ENCODE measurements around the gene HSPA6.

The HSPA6 gene

GRCh38 chr1:161484613-161485012, 39.7 kb upstream of the HSPA6 start:
- H3K9ac ChIP-seq (ENCODE audit: low read length) = no peak overlapping the region
- H4K20me1 ChIP-seq (ENCODE audit: low read depth, low read length) = no peaks in the 10 kb centered on the region
- no peak overlapping the region for H3K4me3 ChIP-seq (ENCODE audit: insufficient read depth, low read length, poor library complexity, severe bottlenecking)
- no peak overlapping the region for H2AFZ ChIP-seq (ENCODE audit: low read depth, low read length, severe bottlenecking)
- no peak overlapping the region for H3K27ac ChIP-seq (ENCODE audit: low read depth, low read length)
- no peaks in the 10 kb centered on the region for H3K27me3 ChIP-seq (ENCODE audit: low read length)
- TF ChIP-seq EZH2phosphoT487 (conservative IDR thresholded peaks at IDR 0.05; ENCODE audit: low read length) (no peak), CTCF (IDR thresholded peaks at IDR 0.05; ENCODE audit: insufficient read depth, low read length, poor library complexity, severe bottlenecking) (no peak)
- H3K79me2 ChIP-seq (ENCODE audit: insufficient read depth, low read length) = no peaks in the 10 kb centered on the region
- no peaks in the 10 kb centered on the region for H3F3A ChIP-seq (ENCODE audit: insufficient read depth)
- no peaks in the 10 kb centered on the region for H3K36me3 ChIP-seq (ENCODE audit: low read length)
- no peak overlapping the region for H3K4me2 ChIP-seq (ENCODE audit: low read depth, low read length, poor library complexity, severe bottlenecking)
- H3K9me3 ChIP-seq (ENCODE audit: insufficient read depth, low read length) = no peaks in the 10 kb centered on the region
- no peaks in the 10 kb centered on the region for H3K9me2 ChIP-seq (replicated peaks; ENCODE audit: insufficient read depth, low read length)

GRCh38 chr1:161486806-161487741, 37.3 kb upstream of the HSPA6 start:
- Histone ChIP-seq H3K27ac (ENCODE audit: low read depth, low read length) (no peak overlapping the region), H2AFZ (ENCODE audit: low read depth, low read length, severe bottlenecking) (no peak overlapping the region), H3K9me2 (replicated peaks; ENCODE audit: insufficient read depth, low read length) (no peaks in the 10 kb centered on the region), H3K27me3 (ENCODE audit: low read length) (no peaks in the 10 kb centered on the region), H3K79me2 (ENCODE audit: insufficient read depth, low read length) (no peaks in the 10 kb centered on the region), H3K36me3 (ENCODE audit: low read length) (no peaks in the 10 kb centered on the region), H3K9ac (ENCODE audit: low read length) (no peak overlapping the region), H3K9me3 (ENCODE audit: insufficient read depth, low read length) (no peaks in the 10 kb centered on the region), H3F3A (ENCODE audit: insufficient read depth) (no peaks in the 10 kb centered on the region), H4K20me1 (ENCODE audit: low read depth, low read length) (no peaks in the 10 kb centered on the region), H3K4me2 (ENCODE audit: low read depth, low read length, poor library complexity, severe bottlenecking) (no peak overlapping the region), H3K4me3 (ENCODE audit: insufficient read depth, low read length, poor library complexity, severe bottlenecking) (no peak overlapping the region)
- peak; percentile 69 for TF ChIP-seq CTCF (IDR thresholded peaks at IDR 0.05; ENCODE audit: insufficient read depth, low read length, poor library complexity, severe bottlenecking)
- TF ChIP-seq EZH2phosphoT487 (conservative IDR thresholded peaks at IDR 0.05; ENCODE audit: low read length) = no peak

- H3K4me3 ChIP-seq (ENCODE audit: insufficient read depth, low read length, poor library complexity, severe bottlenecking) = no peak overlapping the region
- H3K4me2 ChIP-seq (ENCODE audit: low read depth, low read length, poor library complexity, severe bottlenecking) = no peak overlapping the region
- no peak overlapping the region for H3K27ac ChIP-seq (ENCODE audit: low read depth, low read length)
- no peaks in the 10 kb centered on the region for H3K79me2 ChIP-seq (ENCODE audit: insufficient read depth, low read length)
- no peaks in the 10 kb centered on the region for H3K9me2 ChIP-seq (replicated peaks; ENCODE audit: insufficient read depth, low read length)
- H2AFZ ChIP-seq (ENCODE audit: low read depth, low read length, severe bottlenecking) = no peak overlapping the region
- no peaks in the 10 kb centered on the region for H3K36me3 ChIP-seq (ENCODE audit: low read length)
- no peak for TF ChIP-seq CTCF (IDR thresholded peaks at IDR 0.05; ENCODE audit: insufficient read depth, low read length, poor library complexity, severe bottlenecking)
- no peak for TF ChIP-seq EZH2phosphoT487 (conservative IDR thresholded peaks at IDR 0.05; ENCODE audit: low read length)
- H3F3A ChIP-seq (ENCODE audit: insufficient read depth) = no peaks in the 10 kb centered on the region
- no peaks in the 10 kb centered on the region for H3K27me3 ChIP-seq (ENCODE audit: low read length)
- no peak overlapping the region for H3K9ac ChIP-seq (ENCODE audit: low read length)
- no peaks in the 10 kb centered on the region for H3K9me3 ChIP-seq (ENCODE audit: insufficient read depth, low read length)
- no peaks in the 10 kb centered on the region for H4K20me1 ChIP-seq (ENCODE audit: low read depth, low read length)
Measured at GRCh38 chr1:161491472-161491871, 32.9 kb upstream of the HSPA6 start.

Measured in SU-DHL-6 (cell line).